NT2/D1 (cell line): ENCODE data around the gene SPIRE1.

ENCODE experiments used
- DNase-seq: peaks from one replicate; pipeline ENCODE4 v3.0.0-alpha.2; 2011; ENCODE audit warnings: low read depth, low spot score
- H3K27me3 ChIP-seq: 2 replicates; pipeline ENCODE4 v1.6.0; 2011; ENCODE audit warnings: mild to moderate bottlenecking; ENCODE audit not compliant: insufficient read length, insufficient read depth
- H3K36me3 ChIP-seq: 2 replicates; pipeline ENCODE4 v1.6.1; 2011; ENCODE audit warnings: mild to moderate bottlenecking, low read length, mixed read lengths; ENCODE audit not compliant: insufficient read depth, insufficient read length
- H3K4me1 ChIP-seq: 2 replicates; pipeline ENCODE4 v1.5.1; 2011; ENCODE audit not compliant: insufficient read depth, insufficient read length
- H3K4me3 ChIP-seq: 2 replicates; pipeline ENCODE4 v1.5.1; 2011; ENCODE audit warnings: low read depth; ENCODE audit not compliant: insufficient read length
- H3K9ac ChIP-seq: 2 replicates; pipeline ENCODE4 v1.6.0; 2011; ENCODE audit warnings: low read depth; ENCODE audit not compliant: insufficient read length
- H3K9me3 ChIP-seq: 2 replicates; pipeline ENCODE4 v1.5.1; 2011; ENCODE audit warnings: mild to moderate bottlenecking, low read length; ENCODE audit not compliant: insufficient read depth
- SUZ12 ChIP-seq: IDR thresholded peaks from 2 replicates; pipeline ENCODE4 v1.6.1; 2011; ENCODE audit not compliant: insufficient read length, insufficient read depth; ENCODE audit errors: extremely low read depth
- YY1 ChIP-seq: IDR thresholded peaks from 2 replicates; pipeline ENCODE4 v1.6.1; 2011; ENCODE audit not compliant: insufficient read length, insufficient read depth
- ZNF274 ChIP-seq: IDR thresholded peaks from 2 replicates; pipeline ENCODE4 v1.6.1; 2011; ENCODE audit warnings: mild to moderate bottlenecking, low read depth, low read length

Gene SPIRE1

DNA sequence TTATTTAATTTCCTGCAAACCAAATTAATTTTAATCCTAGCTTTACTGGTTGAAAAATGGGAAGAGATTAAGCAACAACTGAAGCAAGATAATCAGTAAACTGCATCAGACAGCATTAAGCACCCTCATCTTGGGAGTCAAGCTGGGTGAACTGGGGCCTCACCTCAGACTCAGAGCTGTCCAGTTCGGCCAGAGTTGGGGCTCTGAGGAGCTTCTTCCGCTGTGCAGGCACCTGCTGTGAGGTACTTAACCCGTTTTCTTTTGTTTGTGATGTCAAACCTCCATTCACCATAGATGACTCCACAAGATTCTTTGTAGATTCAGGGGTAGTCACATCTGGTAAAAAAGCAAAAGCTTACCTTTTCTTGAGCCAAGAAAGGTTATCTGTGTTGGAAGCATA, 178.4 kb downstream of the SPIRE1 start:
- H3K9me3 ChIP-seq, result no peaks in the 10 kb centered on the region
- peaks cover 2% of the 10 kb centered on the region for H3K4me1 ChIP-seq
- TF ChIP-seq YY1, result no peak
- TF ChIP-seq ZNF274, result no peak
- TF ChIP-seq SUZ12, result no peak
- no peak overlapping the region for H3K9ac ChIP-seq
- no peak overlapping the region for H3K4me3 ChIP-seq
- peaks cover 6% of the 10 kb centered on the region for H3K36me3 ChIP-seq
- H3K27me3 ChIP-seq, result no peaks in the 10 kb centered on the region
- DNase-seq, result no peak

DNA sequence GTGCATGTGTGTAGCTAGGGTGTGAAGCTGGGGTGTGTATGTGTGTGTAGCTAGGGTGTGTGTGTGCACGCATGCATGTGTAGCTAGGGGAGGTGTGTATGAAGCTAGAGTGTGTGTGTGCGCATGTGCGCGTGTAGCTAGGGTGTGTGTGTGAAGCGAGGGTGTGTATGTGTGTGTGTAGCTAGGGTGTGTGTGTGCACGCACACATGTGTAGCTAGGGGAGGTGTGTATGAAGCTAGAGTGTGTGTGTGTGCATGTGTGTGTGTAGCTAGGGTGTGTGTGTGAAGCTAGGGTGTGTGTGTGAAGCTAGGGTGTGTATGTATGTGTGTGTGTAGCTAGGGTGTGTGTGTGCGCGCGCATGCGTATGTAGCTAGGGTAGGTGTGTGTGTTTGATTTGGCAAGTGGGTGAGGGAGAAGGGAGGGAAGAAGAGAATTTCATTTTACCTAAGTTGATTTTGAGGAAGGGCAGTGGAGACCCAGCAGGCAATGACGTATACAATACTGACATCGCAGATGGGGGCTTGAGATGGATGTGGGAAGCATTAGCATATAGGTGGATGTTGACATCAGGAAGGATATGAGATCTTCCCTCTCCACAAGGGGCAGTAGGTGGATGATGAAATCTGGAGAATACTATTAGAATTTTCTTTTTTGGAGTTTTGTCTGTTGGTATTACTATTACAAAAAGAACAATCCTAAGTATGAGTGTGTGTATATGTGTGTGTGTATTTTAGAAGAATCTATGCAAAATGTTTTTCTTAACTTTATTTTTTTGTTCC, 179.4 kb downstream of the SPIRE1 start:
- Histone ChIP-seq H3K27me3 (no peaks in the 10 kb centered on the region), H3K9me3 (no peaks in the 10 kb centered on the region), H3K9ac (no peak overlapping the region), H3K4me3 (no peak overlapping the region), H3K36me3 (peaks cover 6% of the 10 kb centered on the region), H3K4me1 (peaks cover 2% of the 10 kb centered on the region)
- DNase-seq, result no peak
- TF ChIP-seq SUZ12, result no peak
- no peak for TF ChIP-seq YY1
- no peak for TF ChIP-seq ZNF274

DNA sequence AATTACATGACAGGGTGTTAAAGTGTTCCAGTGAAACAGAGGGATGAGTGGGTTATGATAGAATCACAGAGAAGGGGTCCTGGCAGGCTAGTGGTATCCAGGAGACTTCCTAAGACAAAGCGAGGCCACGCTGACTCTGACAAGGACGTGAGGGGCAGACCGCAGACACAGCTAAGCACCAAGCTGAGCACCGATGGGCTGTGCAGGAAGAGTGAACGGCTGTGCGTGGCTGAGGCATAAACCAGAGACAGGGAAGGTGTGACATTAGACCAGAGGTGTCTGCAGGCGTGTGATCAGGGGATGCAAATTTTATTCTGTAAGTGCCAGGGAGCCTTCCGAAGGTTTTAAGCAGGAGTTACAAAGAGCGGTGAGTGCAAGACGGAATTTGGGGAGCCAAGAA, 180.3 kb downstream of the SPIRE1 start:
- no peak for TF ChIP-seq SUZ12
- no peak for TF ChIP-seq ZNF274
- no peak for TF ChIP-seq YY1
- Histone ChIP-seq H3K9ac (no peak overlapping the region), H3K36me3 (peaks cover 6% of the 10 kb centered on the region), H3K4me3 (no peak overlapping the region), H3K27me3 (no peaks in the 10 kb centered on the region), H3K9me3 (no peaks in the 10 kb centered on the region), H3K4me1 (peaks cover 2% of the 10 kb centered on the region)
- DNase-seq, result no peak

DNA sequence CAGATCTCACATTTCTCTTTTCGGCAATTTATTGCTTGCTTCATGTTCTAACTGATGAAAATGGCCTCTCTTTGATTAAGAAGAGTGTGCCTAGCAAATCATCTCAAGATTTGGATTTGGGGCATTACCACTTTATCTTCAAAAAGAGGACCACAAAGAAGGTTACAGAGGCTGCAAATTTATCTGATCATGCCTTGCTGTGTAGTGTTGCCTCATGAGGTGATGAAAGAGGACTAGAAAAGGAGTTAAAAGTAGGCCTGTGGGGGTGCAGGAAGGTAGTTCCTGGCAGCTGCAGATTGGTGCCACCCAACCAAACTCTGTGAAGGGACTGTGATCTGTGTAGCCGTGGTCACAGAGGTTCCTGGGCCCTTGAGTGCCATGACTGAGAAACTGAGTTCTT, 181.0 kb downstream of the SPIRE1 start:
- Histone ChIP-seq H3K27me3 (no peaks in the 10 kb centered on the region), H3K4me3 (no peak overlapping the region), H3K9ac (no peak overlapping the region), H3K4me1 (peaks cover 2% of the 10 kb centered on the region), H3K36me3 (peaks cover 6% of the 10 kb centered on the region), H3K9me3 (no peaks in the 10 kb centered on the region)
- no peak for DNase-seq
- TF ChIP-seq ZNF274 (no peak), YY1 (no peak), SUZ12 (no peak)

DNA sequence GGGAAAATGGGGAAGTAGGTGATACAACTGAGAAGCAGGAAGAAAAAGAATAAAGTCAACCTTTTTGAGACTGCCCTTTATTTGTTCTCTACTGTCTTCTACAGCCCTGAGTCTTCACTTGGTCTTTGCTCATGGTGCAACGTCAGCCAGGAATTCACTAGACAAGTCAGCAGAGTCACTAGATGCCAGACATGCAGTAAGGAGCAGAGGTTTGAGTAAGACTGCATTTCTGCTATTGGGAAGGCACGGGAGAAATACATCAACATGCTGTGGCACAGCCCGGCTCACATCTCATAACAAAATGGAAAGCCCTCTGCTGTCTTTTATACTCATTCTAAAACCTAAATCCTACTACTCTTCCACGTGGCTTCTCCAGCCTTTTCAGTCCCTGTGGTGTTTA, 183.0 kb downstream of the SPIRE1 start:
- H3K4me3 ChIP-seq, result no peak overlapping the region
- H3K4me1 ChIP-seq, result peaks cover 2% of the 10 kb centered on the region
- TF ChIP-seq ZNF274 (no peak), YY1 (no peak), SUZ12 (no peak)
- no peaks in the 10 kb centered on the region for H3K27me3 ChIP-seq
- peaks cover 6% of the 10 kb centered on the region for H3K36me3 ChIP-seq
- no peak overlapping the region for H3K9ac ChIP-seq
- no peaks in the 10 kb centered on the region for H3K9me3 ChIP-seq
- no peak for DNase-seq

DNA sequence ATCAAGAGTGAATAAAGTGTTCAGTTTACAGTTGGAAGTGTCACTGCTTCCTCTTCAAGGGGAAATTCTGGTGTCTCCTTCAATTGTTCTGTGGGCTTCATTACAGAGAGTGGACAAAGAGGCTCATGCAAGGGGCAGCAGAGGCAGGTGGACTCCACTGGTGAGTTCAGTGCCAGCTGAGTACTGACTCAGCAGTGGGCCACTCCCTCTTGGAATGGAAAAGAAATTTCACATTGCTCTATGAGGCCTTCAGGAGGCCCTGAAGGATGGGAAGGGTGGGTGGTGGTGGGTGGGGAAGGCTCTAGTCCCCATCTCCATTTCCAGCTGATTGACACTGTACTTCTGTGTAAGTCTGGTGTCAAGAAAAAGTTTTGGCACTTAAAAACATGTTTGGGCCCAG, 183.8 kb downstream of the SPIRE1 start:
- Histone ChIP-seq H3K4me1 (peaks cover 2% of the 10 kb centered on the region), H3K4me3 (no peak overlapping the region), H3K36me3 (peaks cover 6% of the 10 kb centered on the region), H3K9me3 (no peaks in the 10 kb centered on the region), H3K27me3 (no peaks in the 10 kb centered on the region), H3K9ac (no peak overlapping the region)
- TF ChIP-seq YY1 (no peak), ZNF274 (no peak), SUZ12 (no peak)
- no peak for DNase-seq

DNA sequence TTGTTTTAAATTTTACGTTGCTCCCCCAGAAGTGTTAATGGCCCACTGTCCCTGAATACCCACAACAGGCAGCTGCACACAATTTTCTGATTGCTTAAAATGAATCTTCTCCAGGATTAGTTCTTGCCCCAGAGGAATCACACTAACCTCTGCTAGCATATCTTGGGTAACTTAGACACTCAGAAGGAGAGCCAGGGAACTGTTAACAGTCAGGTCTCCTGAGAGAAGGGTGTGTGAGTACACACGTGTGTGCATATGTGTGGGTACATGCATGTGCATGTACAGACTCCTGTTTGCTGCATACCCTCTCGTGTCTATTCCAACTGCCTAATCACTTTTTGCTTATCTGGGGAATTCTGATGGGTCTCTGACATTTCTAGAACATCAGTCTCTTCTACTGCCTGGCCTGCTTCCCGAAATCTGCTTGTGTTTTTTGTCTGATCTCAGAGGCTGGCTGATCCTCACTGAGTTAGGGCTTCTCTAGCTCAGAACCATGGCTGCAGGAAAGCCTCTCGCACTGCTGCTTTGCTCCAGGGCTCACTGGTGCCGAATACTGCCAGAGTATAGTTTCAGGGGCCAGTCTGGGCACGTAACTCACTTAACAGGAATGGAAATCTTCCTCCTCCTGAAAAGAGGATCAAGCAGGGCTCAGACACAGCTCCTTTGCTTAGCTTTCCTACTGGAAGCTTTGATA, 187.4 kb downstream of the SPIRE1 start:
- Histone ChIP-seq H3K9ac (no peak overlapping the region), H3K4me3 (no peak overlapping the region), H3K4me1 (no peaks in the 10 kb centered on the region), H3K9me3 (no peaks in the 10 kb centered on the region), H3K36me3 (no peaks in the 10 kb centered on the region), H3K27me3 (no peaks in the 10 kb centered on the region)
- DNase-seq, result no peak
- TF ChIP-seq YY1 (no peak), SUZ12 (no peak), ZNF274 (no peak)
